ENCODE data around the gene THRAP3. TPM values are rescaled to one million over a fixed set of nuclear protein-coding genes. Genes with fewer than 3 reads are reported as not detected.

THRAP3 gene
- total RNA-seq, 1 donor from 2014 or later = 80.6 TPM

DNA sequence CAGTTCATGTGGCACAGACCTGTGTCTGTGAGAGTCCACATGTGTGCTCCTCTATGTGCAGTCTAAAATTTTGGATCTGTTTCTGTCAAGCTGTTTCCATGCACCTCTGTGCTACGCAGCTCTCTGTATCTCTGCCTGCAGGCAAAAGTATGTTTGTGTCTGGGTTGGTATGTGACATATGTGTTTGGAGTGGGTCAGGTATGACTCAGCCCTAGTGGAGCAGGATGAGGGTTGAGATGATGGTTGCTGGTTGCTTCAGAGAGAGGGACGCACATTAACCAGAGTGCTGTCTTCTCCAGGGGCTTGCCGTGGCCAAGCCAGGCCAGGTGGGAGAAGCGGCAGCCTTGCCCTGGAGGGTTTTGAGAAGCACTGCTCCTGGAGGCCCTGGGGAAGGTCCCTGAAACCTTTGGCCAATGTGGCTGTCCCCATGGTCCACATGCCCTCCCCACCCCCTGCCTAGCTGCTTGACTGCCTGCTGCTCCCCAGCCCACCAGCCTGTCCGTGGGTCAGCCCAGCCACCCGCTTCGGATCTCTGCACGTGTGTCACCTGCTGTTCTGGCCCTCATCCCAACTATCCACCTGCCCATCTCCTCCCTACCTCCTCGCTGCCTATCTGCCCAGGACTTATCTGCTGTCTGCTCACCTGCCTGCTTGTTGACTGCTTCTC lies 103.3 kb downstream of the THRAP3 start:
- DNase-seq = no peak

DNA sequence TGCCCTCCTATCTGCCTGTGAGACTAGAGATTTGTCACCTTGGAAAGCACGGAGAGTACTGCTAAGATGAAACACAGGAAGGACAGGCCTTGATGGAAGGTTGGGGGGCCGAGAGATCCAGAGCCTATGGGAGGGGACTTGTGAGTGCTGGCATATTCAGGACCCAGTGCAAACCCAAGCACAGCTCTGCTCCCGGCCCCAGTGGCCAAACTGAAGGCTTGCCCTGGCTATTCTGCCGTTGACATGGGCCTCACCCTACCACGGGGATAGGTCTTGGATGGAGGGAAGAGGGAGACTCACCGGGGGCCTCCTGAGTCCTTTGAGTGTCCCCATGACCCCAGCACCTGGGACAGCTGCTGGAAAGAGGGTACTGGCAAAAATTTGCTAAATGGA lies 103.8 kb downstream of the THRAP3 start:
- DNase-seq = no peak

DNA sequence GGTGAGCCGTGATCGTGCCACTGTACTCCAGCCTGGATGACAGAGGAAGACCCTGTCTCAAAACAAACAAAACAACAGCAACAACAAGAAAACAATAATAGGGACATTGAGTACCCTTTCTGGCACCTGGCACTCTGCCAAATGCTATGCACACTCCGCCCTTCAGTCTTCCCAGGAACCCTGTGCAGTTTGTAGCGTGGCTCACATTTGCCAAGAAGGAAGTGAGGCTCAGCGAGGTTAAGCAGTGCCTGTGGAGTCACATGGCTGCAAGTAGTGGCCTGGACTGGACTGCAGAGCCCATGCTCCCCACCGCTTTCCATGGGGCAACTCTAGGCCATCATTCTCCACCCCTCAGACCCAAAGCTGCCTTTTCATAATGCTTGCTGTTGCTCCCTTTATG lies 104.5 kb downstream of the THRAP3 start:
- DNase-seq = no peak

DNA sequence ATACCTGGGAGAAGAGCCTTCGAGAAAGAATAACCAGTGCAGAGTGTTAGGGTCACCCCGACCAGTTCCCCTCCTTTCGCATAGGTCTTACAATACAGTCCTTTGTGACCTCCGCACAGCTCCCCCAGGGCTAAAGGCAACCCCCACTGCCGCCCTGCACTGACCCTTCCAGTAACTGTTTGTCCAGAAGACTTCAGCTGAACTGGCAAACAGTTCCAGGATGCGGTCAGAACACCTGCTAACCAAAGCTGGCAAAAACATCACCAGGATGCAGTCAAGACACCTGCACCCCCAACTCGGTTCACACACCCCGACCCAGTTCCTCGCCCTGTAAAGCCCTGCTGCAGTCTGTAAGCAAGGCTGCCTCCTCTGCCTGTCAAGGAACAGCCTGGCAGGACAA lies 105.6 kb downstream of the THRAP3 start:
- DNase-seq = no peak

DNA sequence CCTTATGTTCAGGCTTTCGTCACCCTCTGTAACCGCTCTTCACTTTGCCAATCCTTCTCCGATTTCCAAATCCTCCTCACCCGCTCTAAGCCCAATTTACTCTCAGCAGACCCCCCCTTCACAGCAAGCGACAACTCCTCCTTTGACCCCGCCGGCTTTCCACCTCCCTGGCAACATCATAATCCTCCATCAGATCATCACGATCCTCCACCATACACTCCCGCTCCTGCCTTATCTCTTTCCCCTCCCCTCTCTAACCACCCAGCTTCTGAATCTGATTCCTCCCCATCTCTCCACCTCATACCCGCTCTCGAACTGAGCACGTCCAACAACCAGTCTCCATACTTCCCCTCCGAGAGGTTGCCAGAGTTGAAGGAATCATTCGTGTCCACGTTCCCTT lies 106.7 kb downstream of the THRAP3 start:
- no peak for DNase-seq

DNA sequence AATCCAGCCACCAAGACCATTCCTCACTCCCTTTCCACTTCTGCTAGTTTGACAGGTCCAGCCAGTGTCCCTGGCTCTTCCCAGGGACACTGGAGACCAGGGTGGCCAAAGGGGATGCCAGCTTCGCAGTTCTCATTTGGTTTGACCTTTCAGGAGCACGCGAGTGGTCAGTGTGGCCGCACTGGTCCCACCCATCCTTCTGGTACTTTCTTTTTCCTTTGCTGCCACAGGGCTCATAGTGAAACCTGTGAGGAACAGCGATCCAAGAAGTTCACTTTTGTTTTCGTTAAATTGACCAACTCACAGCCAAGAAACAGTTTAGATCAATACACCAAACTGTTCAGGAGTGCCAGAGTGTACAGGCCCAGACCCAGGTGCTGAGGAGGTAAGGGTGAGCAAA lies 113.6 kb downstream of the THRAP3 start:
- no peak for DNase-seq

DNA sequence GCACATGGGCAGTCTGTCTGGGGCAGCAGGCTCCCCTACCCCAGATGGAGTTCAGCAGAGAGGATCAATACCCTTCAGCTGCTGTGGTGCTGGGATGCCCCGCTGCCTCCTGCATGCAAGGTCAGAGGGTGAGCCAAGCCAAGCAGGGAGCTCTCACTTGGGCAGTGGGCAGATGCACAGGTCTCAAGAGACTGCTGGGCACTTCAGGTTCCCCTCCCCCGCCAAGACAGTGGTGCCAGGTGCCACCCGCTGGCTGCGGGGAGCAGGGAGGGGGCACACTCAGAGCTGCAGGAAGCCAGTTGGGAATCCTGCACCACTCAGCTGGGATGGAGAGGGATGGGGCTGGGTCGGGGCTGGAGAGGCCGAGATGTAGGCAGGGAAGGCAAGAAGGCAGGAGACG lies 115.0 kb downstream of the THRAP3 start:
- DNase-seq = no peak

DNA sequence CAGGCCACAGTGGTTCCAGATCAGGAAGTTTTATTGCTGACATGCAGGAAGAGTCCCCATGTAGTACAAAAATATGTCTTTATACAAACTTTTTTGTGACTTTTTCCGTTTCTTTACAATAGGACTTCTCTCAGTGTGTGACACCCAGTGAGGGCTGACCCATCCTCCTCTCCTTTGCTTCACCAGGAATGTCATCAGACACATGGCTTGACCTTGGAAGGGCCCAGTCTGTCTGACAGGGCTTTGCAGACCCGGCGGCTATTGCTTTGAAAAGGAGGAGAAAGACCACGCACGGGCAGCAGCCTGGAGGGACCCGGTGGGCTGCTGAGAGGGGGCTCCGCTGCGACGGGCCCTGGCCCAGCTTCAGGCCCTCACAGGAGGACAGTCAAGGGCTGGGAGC lies 115.4 kb downstream of the THRAP3 start:
- DNase-seq = no peak

DNA sequence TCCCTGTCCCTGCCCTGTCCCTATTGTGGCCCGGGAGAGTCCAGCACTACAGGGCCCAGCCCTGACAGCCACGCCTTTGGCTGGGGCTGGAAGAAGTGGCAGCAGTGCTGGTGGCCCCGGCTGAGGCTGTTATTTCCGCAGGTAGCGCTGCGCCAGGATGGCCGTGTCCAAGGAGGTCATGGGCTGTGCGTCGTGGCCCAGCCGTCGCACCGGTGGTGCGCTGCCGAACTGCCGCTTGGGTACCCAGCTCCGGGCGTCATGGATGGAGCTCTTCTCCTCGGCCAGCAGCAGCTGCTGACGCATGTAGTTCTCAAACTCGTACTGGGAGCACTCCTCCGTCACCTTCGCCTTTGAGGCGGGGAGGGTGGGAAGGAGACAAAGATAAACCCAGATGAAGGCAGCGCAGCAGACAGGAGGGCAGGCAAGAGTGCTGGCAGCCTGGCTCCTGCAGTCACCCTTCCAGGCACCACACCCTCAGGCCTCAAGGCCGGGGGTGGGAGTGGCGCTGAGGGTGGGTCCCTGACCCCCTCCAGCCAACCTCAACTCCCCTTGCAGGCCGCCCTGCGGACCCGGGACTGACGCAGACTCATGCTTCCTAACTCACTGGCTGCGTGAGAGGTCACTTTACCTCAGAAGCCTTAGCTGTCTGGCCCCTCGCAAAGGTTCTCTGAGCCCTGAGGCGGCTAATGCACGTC lies 117.5 kb downstream of the THRAP3 start:
- no peak for DNase-seq

DNA sequence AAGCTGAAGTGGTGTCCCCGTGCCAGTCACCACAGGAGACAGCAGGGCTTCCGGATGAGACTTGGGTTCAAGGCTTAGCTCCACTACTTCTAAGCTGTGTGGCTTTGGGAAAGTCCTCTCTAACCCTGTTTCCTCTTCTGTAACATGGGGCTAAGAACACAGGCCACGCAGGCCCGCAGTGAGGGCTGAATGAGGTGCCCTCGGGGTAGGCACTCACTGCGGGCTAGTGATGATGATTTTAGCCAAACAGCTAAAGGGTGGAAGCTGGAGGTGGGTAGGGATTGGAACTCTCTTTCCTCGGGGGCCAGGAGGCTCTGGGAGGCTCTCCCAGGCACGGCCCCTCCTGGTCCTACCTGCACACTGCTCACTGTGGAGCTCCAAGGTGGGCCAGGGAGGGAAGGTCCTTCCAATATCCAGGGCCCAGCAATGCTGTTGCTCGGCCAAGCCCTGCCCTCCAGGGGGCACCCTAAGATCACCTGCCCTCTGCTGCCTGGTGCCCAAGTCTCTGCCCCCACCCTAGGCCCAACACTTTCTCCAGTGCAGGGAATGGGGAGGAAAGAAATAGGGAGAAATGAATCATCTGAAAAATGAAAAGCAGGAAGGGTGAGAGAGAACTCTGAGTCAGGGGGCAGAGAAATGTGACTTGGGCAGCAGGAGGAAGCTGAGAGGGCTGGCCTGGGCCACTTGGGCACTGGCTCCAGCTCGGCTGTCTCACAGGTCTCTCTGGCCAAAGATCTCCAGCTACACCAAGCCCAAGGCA lies 118.4 kb downstream of the THRAP3 start:
- DNase-seq = no peak

DNA sequence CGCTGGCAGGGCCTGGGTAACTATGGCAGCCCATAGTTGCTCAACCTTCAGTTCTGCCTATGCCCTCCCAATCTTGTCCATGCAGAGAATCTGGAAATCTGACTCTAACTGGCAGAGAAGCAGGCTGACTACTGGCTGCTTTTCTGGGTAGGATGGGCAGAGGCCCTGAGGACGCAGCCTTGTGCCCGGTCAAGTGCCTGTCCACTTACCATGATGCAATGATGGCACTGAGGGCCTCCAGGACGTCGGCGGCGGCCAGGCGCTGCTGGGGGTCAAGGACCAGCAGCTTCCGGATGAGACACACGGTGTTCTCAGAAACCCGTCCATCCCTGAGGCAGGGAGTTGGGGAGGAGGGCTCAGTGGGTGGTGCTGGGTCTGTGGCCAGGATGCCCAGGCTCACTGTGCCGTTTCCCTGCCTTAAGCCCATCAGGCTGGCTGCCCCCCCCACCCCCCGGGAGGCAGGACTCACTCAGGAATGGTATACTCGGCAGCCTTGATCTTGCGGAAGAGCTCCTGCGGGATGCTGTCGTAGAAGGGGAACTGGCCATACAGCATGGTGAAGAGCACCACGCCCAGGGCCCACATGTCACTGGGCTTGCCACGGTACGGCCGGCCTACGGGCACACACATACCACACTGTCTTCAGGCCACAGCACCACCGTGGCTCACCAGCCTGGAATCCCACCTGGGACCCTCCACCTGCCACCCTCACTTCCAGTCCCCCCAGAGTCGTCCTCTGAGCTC lies 119.6 kb downstream of the THRAP3 start:
- DNase-seq = no peak

DNA sequence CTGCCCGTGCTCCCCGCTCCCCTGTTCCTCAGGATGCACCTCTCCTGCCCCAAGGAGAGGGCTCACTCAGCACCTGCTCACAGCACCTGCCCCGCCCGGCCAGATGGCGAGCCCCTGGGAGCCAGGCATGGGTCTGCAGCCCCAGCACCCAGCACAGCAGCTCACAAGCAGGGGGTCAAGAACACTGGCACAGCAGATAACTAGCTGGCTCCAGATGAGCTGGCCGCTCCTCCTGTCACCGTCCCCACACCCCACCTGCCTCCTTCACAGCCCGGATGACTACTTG lies 120.1 kb downstream of the THRAP3 start:
- DNase-seq = no peak

DNA sequence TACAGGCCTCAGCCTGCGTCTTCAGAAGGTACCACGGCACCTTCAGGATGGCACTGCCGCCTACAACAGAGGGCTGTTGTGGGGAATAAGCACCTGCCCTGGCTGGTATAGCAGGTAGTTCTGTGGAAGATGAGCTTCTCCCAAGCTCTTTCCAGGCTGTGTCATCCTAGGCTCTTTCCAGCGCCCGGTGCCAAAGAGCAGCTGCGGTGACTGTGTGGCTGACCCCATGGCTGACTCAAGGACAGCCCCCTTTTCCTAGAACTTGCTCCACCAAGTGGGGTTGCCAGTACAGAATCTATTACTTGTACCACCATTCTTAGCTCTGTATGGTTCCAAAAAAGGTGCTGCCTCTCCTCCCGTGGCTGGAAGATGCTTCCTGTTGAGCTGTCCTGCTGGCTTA lies 121.1 kb downstream of the THRAP3 start:
- DNase-seq = no peak

DNA sequence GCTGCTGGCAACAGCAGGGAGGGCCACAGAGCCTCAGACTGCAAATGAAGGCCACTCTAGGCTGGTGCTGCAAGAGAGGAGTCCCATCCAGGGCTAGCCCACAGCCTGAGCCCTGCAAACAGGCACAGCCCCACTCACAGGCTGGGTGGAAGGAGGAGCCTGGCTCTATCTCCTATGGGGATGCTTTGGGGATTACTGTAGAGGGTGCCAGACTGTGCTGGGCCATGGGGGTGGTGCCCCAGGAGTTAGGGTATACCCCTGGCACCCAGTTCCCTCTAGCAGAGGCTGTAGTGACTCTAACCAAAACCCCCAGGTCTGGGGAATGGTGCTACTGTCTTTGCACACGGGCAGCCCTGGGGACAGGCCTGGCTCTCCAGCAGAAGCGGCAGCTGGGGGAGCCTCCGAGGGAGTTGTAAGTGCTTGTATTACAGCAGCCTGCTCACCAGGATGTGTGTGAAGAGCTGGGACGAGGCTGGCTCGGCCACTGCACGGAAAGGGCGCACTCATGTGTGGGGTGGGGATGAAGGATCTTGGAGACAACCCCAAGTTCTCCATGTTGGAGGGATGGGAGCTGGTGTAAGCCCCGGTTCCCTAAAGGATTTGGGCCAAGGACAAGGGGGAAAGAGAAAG lies 122.6 kb downstream of the THRAP3 start:
- DNase-seq = no peak

DNA sequence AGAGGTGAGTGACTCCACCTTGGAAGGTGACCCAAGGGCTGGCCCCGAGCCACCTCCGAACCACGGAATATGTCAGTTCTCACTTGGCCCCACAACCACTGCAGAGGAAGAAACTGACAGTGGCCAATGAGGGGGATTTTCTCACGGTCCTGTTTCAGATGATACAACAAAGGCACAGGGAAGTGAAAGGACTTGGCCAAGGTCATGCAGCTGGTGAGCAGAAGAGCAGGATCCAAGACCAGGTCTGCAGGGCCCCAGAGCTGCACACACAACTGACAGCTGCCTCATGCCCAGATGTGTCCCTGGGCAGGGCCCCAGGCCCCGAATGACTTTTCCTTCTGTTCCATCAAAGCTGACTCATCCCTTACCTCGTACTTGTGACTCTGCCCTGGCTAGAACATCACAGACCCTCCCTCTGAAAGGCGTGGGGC lies 125.0 kb downstream of the THRAP3 start:
- DNase-seq = no peak

DNA sequence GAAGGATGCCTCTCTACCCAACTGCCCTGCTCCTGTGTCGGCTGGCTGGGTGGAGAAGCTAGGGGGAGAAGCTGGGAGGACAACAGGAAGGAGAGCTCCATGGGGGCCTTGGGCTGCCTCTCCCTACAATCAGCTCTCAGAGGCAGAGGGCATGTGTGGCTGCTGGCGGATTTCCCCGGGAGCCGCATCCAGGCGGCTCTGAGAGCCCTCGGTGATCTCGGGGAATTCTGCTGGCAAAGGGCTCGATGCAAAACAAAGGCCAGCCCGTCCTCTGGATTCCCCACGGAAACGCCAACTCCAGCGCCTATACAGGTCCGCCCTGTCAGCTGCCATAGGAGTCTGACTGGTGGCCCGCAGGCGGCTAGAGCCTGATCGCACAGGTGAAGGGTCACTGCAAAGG lies 125.6 kb downstream of the THRAP3 start:
- DNase-seq = no peak

DNA sequence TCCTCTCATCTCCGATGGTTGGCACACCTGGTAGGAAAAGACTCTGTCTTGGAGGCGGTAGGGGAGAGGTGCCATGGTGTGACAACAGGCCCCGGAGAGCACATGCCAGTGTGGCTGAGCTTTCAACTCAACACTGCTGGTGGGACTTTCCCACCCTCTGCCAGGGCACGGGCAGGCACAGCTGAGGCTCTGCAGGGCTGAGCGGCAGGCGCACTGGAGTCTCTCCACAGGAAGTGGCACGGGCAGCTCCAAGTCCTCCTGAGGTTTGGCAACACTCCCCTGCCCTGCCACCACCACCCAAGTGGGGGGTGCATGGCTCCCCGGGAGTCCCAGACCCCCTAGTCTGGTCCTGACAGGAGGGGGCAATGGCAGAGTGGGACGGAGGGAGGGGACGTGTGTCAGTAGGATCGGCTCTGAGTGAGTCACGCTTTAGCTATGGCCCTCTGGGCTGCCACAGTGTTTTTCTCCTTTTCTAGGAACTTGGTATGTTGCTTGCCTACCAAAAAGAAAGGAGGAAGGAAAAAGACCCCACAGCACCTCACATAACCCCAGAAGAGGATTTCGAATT lies 126.5 kb downstream of the THRAP3 start:
- DNase-seq = no peak

DNA sequence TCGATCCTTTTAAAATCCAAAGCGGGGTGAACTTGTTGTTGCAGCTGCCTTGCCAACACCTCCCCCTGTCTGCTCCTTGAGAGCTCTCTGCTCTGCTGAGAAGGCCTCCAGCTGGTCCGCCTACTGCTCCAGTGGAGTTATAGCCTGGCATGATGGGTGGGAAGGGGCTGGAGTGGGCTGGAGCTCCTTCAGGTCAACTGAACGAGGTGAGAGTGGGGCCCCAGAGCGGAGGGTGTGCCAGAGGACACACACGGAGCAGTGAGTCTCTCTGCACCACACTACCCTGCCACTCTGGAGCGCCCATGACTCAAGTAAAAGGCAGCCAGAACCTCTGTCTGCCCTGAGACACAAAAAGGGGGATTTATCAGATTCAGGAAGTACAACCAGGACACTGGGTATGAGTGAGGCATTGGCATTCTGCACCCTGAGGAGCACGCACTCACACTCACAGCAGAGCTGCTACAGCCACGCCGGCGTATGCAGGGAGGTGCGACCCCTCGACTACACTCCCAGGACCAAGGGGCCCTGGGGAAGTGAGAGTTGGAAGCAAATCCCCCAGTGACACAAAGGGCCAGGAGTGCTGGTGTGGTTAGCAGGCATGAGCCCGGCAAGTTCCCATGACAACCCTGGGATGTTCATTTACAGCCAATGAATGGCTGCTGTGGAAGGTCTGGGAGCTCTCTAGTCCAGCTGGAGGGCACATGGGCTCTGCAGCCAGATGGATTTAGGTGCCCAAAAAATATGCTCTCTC lies 127.2 kb downstream of the THRAP3 start:
- no peak for DNase-seq

DNA sequence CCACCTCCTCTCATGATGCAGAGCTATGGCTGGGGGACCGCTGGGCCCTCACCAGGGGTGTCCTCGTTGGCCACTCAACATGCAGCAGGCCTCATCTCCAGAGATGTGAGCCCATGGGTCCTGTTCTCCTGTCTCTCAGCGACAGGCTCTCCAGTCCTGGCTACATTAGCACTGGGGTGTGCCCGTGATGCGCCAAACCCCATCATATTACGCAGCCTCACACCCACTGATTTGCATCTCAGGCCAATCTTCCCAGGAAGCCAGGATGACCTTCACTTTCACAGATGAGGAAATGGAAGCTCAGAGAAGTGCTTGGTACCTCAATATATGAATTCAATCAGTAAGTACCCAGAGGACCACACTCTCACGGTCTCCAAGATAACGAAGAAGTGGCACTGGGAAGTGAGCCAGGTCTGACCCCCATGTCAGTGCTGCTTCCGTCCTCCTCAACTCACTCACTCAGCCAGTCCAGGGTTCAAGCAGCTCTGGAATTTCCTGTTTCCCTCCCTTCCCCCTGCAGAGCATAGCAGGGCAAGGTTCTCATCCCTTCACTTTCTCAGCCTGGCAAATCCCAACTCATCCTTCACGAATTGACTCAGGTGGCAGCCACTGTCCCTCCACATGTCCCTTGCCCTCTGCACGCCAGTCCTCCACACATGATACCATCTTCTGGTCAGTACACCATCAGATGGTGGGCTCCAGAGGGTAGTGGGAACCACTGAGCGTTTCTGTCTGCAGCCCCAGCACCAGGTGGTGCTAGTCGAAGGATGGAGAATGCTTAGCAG lies 128.1 kb downstream of the THRAP3 start:
- no peak for DNase-seq
